ENCODE data around the gene CBFA2T2.
A peak's percentile ranks its signal among the peaks of the same experiment; 100 is the strongest.
"Not testable (repeated sequence)": the region's sequence is repeated elsewhere in the genome, so short reads cannot be mapped to it uniquely, and the experiment has no call there.

CBFA2T2 gene

GRCh38 chr20:33488661-33489494, 1.0 kb upstream of the CBFA2T2 start:
- H3K4me2 ChIP-seq (ENCODE audit: low read length); H3K9ac ChIP-seq (ENCODE audit: low read length); H3K23ac ChIP-seq (ENCODE audit: low read length); H2BK12ac ChIP-seq (ENCODE audit: low read length); H3K14ac ChIP-seq (ENCODE audit: low read length); H3K18ac ChIP-seq (ENCODE audit: low read length); H3K36me3 ChIP-seq (ENCODE audit: control insufficient read depth in 1 of 2, insufficient read depth in 2 of 2, low read length in 2 of 2); H2BK120ac ChIP-seq (ENCODE audit: insufficient read depth, low read length, poor library complexity); H3K4me1 ChIP-seq (ENCODE audit: control insufficient read depth in 1 of 2, insufficient read depth in 2 of 2, low read length in 2 of 2); H3K9me3 ChIP-seq (ENCODE audit: insufficient read depth, low read depth, low read length); H3K27me3 ChIP-seq (ENCODE audit: insufficient read depth, low read length); H3K4me3 ChIP-seq (ENCODE audit: low read depth, low read length); H3K79me2 ChIP-seq (ENCODE audit: control insufficient read depth, insufficient read depth, low read length, poor library complexity); DNase-seq; H2AFZ ChIP-seq (ENCODE audit: insufficient read depth, low read length, poor library complexity); H3K4ac ChIP-seq (ENCODE audit: low read depth, low read length): not testable (repeated sequence)
- WGBS (ENCODE audit: extremely low coverage, insufficient coverage, insufficient read length), result no CpG with 5 or more reads among the region's 32 CpGs
- Histone ChIP-seq H3K27ac (ENCODE audit: low read depth, low read length) (peak overlapping the region; percentile 77), H4K12ac (ENCODE audit: low read depth, low read length) (peak overlapping the region; percentile 79), H4K8ac (ENCODE audit: low read depth, low read length) (peak overlapping the region; percentile 75), H2BK5ac (ENCODE audit: low read depth, low read length, poor library complexity) (peak overlapping the region; percentile 75), H2AK5ac (ENCODE audit: low read length) (peak overlapping the region; percentile 29), H3K79me1 (ENCODE audit: low read length) (peaks cover 12% of the 10 kb centered on the region), H4K91ac (ENCODE audit: low read depth, low read length) (peak overlapping the region; percentile 74)

DNA sequence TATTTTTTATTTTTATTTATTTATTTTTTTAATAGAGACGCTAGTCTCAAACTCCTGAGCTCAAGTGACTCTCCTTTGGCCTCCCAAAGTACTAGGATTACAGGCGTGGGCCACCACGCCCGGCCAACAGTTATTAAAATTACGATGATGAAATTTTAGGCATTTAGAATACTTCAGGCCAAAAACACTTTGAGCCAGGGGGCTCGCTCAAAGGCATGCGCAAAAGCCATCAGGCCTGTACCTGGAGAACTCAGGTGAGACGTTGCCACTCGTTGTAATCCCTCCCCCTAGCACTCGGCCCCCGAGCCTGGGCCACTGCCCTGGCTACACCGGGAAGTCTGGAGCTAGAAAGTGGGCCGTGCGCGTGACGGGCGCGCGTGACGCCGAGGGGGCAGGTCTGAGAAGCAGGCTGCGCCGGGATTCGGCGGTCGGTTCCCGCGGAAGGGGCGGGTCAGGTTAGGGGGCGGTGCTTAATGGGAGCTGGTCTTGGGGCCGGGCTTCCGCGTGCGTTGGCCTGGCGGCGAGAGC, 337 bp upstream of the CBFA2T2 start:
- no peak overlapping the region for H3K23ac ChIP-seq (ENCODE audit: low read length)
- H3K27ac ChIP-seq (ENCODE audit: low read depth, low read length), result peak overlapping the region; percentile 77
- no peak overlapping the region for H2BK120ac ChIP-seq (ENCODE audit: insufficient read depth, low read length, poor library complexity)
- H3K14ac ChIP-seq (ENCODE audit: low read length), result no peak overlapping the region
- no peak overlapping the region for H2AK5ac ChIP-seq (ENCODE audit: low read length)
- peak overlapping the region; percentile 60 for H3K4me2 ChIP-seq (ENCODE audit: low read length)
- H4K91ac ChIP-seq (ENCODE audit: low read depth, low read length), result no peak overlapping the region
- H3K36me3 ChIP-seq (ENCODE audit: control insufficient read depth in 1 of 2, insufficient read depth in 2 of 2, low read length in 2 of 2), result no peaks in the 10 kb centered on the region
- peak overlapping the region; percentile 20 for H3K4me3 ChIP-seq (ENCODE audit: low read depth, low read length)
- peaks cover 2 to 3% of the 10 kb centered on the region in 2 experiments for H3K4me1 ChIP-seq (ENCODE audit: control insufficient read depth in 1 of 2, insufficient read depth in 2 of 2, low read length in 2 of 2)
- no peaks in the 10 kb centered on the region for H3K9me3 ChIP-seq (ENCODE audit: insufficient read depth, low read depth, low read length)
- H3K18ac ChIP-seq (ENCODE audit: low read length), result no peak overlapping the region
- peak overlapping the region; percentile 75 for H2BK5ac ChIP-seq (ENCODE audit: low read depth, low read length, poor library complexity)
- no peak overlapping the region for H2BK12ac ChIP-seq (ENCODE audit: low read length)
- H3K27me3 ChIP-seq (ENCODE audit: insufficient read depth, low read length), result no peaks in the 10 kb centered on the region
- no peak overlapping the region for H3K9ac ChIP-seq (ENCODE audit: low read length)
- H2AFZ ChIP-seq (ENCODE audit: insufficient read depth, low read length, poor library complexity), result peak overlapping the region; percentile 71
- WGBS (ENCODE audit: extremely low coverage, insufficient coverage, insufficient read length), result no CpG with 5 or more reads among the region's 36 CpGs
- H3K4ac ChIP-seq (ENCODE audit: low read depth, low read length), result no peak overlapping the region
- H4K8ac ChIP-seq (ENCODE audit: low read depth, low read length), result peak overlapping the region; percentile 87
- H4K12ac ChIP-seq (ENCODE audit: low read depth, low read length), result peak overlapping the region; percentile 51
- peaks cover 12% of the 10 kb centered on the region for H3K79me1 ChIP-seq (ENCODE audit: low read length)
- DNase-seq, result peak; percentile 99 to 100
- peaks cover 7% of the 10 kb centered on the region for H3K79me2 ChIP-seq (ENCODE audit: control insufficient read depth, insufficient read depth, low read length, poor library complexity)

DNA sequence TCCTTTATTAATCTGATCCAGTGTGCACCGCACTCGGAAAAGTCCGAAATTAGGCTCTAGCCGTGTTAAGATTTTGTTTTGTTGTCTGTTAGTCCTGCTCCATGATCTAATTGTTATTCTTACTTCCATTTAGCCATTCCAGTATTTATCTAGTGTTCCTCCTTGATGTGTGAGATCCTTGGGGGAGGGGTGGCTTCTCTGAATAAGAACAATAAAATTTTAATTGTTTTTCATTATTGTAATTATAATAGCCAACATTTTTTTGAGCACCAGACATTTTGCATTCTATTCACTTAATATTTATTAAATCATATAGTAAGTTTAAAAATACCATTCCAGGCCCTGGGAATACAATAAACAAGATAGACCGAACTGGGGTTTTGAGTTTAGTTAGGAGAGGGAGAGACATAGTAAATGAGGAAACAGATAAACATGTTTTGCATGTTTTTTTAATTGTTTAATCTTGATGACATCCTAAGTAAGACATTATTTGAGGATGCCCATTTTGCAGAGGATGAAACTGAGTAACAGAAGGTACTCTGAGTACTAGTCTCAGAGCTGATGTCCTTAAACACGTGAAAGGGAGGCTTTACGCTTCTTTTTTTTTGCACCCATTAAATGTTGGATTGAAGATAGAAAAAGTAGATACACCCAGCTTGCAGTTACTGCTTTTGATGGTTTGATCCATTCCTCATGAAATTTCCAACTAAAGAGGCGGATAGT, 1.2 kb downstream of the CBFA2T2 start:
- H3K9ac ChIP-seq (ENCODE audit: low read length), result no peak overlapping the region
- no peak overlapping the region for H3K27ac ChIP-seq (ENCODE audit: low read depth, low read length)
- peaks cover 12% of the 10 kb centered on the region for H3K79me1 ChIP-seq (ENCODE audit: low read length)
- H2BK120ac ChIP-seq (ENCODE audit: insufficient read depth, low read length, poor library complexity), result no peak overlapping the region
- no peak overlapping the region for H4K91ac ChIP-seq (ENCODE audit: low read depth, low read length)
- H2BK5ac ChIP-seq (ENCODE audit: low read depth, low read length, poor library complexity), result no peak overlapping the region
- H2AK5ac ChIP-seq (ENCODE audit: low read length), result no peak overlapping the region
- no peak overlapping the region for H2AFZ ChIP-seq (ENCODE audit: insufficient read depth, low read length, poor library complexity)
- H4K12ac ChIP-seq (ENCODE audit: low read depth, low read length), result no peak overlapping the region
- H3K23ac ChIP-seq (ENCODE audit: low read length), result peak overlapping the region; percentile 83
- peak overlapping the region; percentile 94 for H3K4me2 ChIP-seq (ENCODE audit: low read length)
- peak overlapping the region; percentile 68 for H3K4ac ChIP-seq (ENCODE audit: low read depth, low read length)
- DNase-seq, result peak in 1 of 2 donors; percentile 9
- peak overlapping the region; percentile 83 for H3K4me3 ChIP-seq (ENCODE audit: low read depth, low read length)
- H3K14ac ChIP-seq (ENCODE audit: low read length), result peak overlapping the region; percentile 18
- H3K9me3 ChIP-seq (ENCODE audit: insufficient read depth, low read depth, low read length), result no peaks in the 10 kb centered on the region
- H3K18ac ChIP-seq (ENCODE audit: low read length), result peak overlapping the region; percentile 34
- H2BK12ac ChIP-seq (ENCODE audit: low read length), result no peak overlapping the region
- H3K27me3 ChIP-seq (ENCODE audit: insufficient read depth, low read length), result no peaks in the 10 kb centered on the region
- peaks cover 7% of the 10 kb centered on the region for H3K79me2 ChIP-seq (ENCODE audit: control insufficient read depth, insufficient read depth, low read length, poor library complexity)
- H4K8ac ChIP-seq (ENCODE audit: low read depth, low read length), result peak overlapping the region; percentile 59
- no CpG with 5 or more reads among the region's 8 CpGs for WGBS (ENCODE audit: extremely low coverage, insufficient coverage, insufficient read length)
- H3K4me1 ChIP-seq (ENCODE audit: control insufficient read depth in 1 of 2, insufficient read depth in 2 of 2, low read length in 2 of 2), result peaks cover 2 to 3% of the 10 kb centered on the region in 2 experiments
- H3K36me3 ChIP-seq (ENCODE audit: control insufficient read depth in 1 of 2, insufficient read depth in 2 of 2, low read length in 2 of 2), result no peaks in the 10 kb centered on the region

- Histone ChIP-seq H2BK120ac (ENCODE audit: insufficient read depth, low read length, poor library complexity) (no peak overlapping the region), H3K23ac (ENCODE audit: low read length) (no peak overlapping the region), H2AK5ac (ENCODE audit: low read length) (no peak overlapping the region), H3K4me3 (ENCODE audit: low read depth, low read length) (no peak overlapping the region), H3K27ac (ENCODE audit: low read depth, low read length) (no peak overlapping the region), H2BK12ac (ENCODE audit: low read length) (no peak overlapping the region), H3K36me3 (ENCODE audit: control insufficient read depth in 1 of 2, insufficient read depth in 2 of 2, low read length in 2 of 2) (no peaks in the 10 kb centered on the region), H3K4me2 (ENCODE audit: low read length) (no peak overlapping the region), H2BK5ac (ENCODE audit: low read depth, low read length, poor library complexity) (no peak overlapping the region), H2AFZ (ENCODE audit: insufficient read depth, low read length, poor library complexity) (no peak overlapping the region), H3K9ac (ENCODE audit: low read length) (no peak overlapping the region), H3K9me3 (ENCODE audit: insufficient read depth, low read depth, low read length) (no peaks in the 10 kb centered on the region), H3K4ac (ENCODE audit: low read depth, low read length) (no peak overlapping the region), H3K79me1 (ENCODE audit: low read length) (peaks cover 12% of the 10 kb centered on the region), H3K79me2 (ENCODE audit: control insufficient read depth, insufficient read depth, low read length, poor library complexity) (peaks cover 7% of the 10 kb centered on the region), H3K4me1 (ENCODE audit: control insufficient read depth in 1 of 2, insufficient read depth in 2 of 2, low read length in 2 of 2) (peaks cover 2 to 3% of the 10 kb centered on the region in 2 experiments), H4K8ac (ENCODE audit: low read depth, low read length) (no peak overlapping the region), H4K12ac (ENCODE audit: low read depth, low read length) (no peak overlapping the region), H3K18ac (ENCODE audit: low read length) (no peak overlapping the region), H3K27me3 (ENCODE audit: insufficient read depth, low read length) (no peaks in the 10 kb centered on the region), H3K14ac (ENCODE audit: low read length) (no peak overlapping the region), H4K91ac (ENCODE audit: low read depth, low read length) (no peak overlapping the region)
- WGBS (ENCODE audit: extremely low coverage, insufficient coverage, insufficient read length), result no CpG with 5 or more reads among the region's 15 CpGs
- DNase-seq, result no peak
Measured at GRCh38 chr20:33493076-33493766, 3.3 kb downstream of the CBFA2T2 start.

All from trophoblast cell (in vitro differentiated cells and primary cell).